ENCODE data around the gene BMERB1. TPM values are rescaled to one million over a fixed set of nuclear protein-coding genes. Genes with fewer than 3 reads are reported as not detected.
A peak's percentile ranks its signal among the peaks of the same experiment; 100 is the strongest.

Gene BMERB1
- total and polyA plus RNA-seq, 2 experiments from 2014 or later, result 17.3 to 28.1 TPM

GRCh38 chr16:15532825-15533224 is 98.4 kb downstream of the BMERB1 start (continued):
- TF ChIP-seq ZNF462 (CRISPR knock-in tag; IDR thresholded peaks at IDR 0.05), result no peak
- TF ChIP-seq ZNF114 (CRISPR knock-in tag; IDR thresholded peaks at IDR 0.05), result no peak
- no peak for TF ChIP-seq EZH2 (IDR thresholded peaks at IDR 0.05; ENCODE audit: low read depth, unreplicated experiment)
- no peak for TF ChIP-seq JUNB (IDR thresholded peaks at IDR 0.05; ENCODE audit: unreplicated experiment)
- TF ChIP-seq CREB1 (CRISPR knock-in tag; IDR thresholded peaks at IDR 0.05; ENCODE audit: low read depth), result no peak
- TF ChIP-seq NANOG (IDR thresholded peaks at IDR 0.05; ENCODE audit: borderline replicate concordance), result no peak
- TF ChIP-seq POLR2AphosphoS5 (IDR thresholded peaks at IDR 0.05; ENCODE audit: low read depth), result no peak
- TF ChIP-seq ETS1 (IDR thresholded peaks at IDR 0.05), result no peak

DNA sequence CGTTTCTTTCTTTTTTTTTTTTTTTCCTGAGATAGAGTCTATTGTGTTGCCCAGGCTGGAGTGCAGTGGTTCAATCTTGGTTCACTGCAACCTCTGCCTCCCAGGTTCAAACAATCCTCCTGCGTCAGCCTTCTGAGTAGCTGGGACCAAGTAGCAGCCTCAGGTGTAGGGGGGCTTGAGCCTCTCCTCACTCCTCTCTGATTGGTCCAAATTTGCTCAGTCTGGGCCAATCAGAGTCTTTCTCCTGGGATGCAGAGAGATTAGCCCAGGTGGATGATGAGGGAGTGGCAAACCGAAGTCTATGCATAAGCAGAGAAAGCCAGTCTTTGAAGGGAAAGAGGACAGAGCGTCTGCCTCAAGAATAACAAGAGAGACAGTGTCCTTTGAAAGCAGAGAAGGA is 99.0 kb downstream of the BMERB1 start:
- Mint-ChIP-seq H3K4me3 (no peak overlapping the region), H3K36me3 (ENCODE audit: low read depth) (no peaks in the 10 kb centered on the region), H3K9me3 (no peaks in the 10 kb centered on the region; the same call in 2 of the 3 replicates), H3K4me1 (no peaks in the 10 kb centered on the region), H3K27ac (no peak overlapping the region), H3K27me3 (ENCODE audit: insufficient read depth, low read depth, poor library complexity) (no peaks in the 10 kb centered on the region)
- no peaks in the 10 kb centered on the region for H3K4me1 ChIP-seq (ENCODE audit: insufficient read depth)
- H2AFZ ChIP-seq, result no peak overlapping the region
- no peak overlapping the region for H3K4me3 ChIP-seq
- H3K36me3 ChIP-seq (ENCODE audit: insufficient read depth), result no peaks in the 10 kb centered on the region; the same call in 1 of the 2 replicates
- H3F3A ChIP-seq (replicated peaks; ENCODE audit: low read depth), result no peaks in the 10 kb centered on the region
- H3K9me2 ChIP-seq (ENCODE audit: insufficient read depth), result no peaks in the 10 kb centered on the region
- DNase-seq (ENCODE audit: low spot score) (peak; percentile 38), ATAC-seq (peak; percentile 93)
- no peaks in the 10 kb centered on the region for H3K79me2 ChIP-seq (replicated peaks; ENCODE audit: insufficient read depth)
- no peaks in the 10 kb centered on the region for H4K20me1 ChIP-seq (replicated peaks; ENCODE audit: insufficient read depth)
- no peak overlapping the region for H3K27ac ChIP-seq (ENCODE audit: low read depth)
- no peaks in the 10 kb centered on the region for H3K27me3 ChIP-seq (ENCODE audit: insufficient read depth)
- H3K4me2 ChIP-seq, result no peak overlapping the region
- TF ChIP-seq ZNF331 (CRISPR knock-in tag; IDR thresholded peaks at IDR 0.05; ENCODE audit: low read depth) (no peak), JUNB (IDR thresholded peaks at IDR 0.05; ENCODE audit: unreplicated experiment) (no peak), CTCF (conservative IDR thresholded peaks at IDR 0.05; ENCODE audit: low read depth in 2 of 2) (no peak), ZNF114 (CRISPR knock-in tag; IDR thresholded peaks at IDR 0.05) (no peak), NANOG (IDR thresholded peaks at IDR 0.05; ENCODE audit: borderline replicate concordance) (no peak), ETS1 (IDR thresholded peaks at IDR 0.05) (no peak)
- TF ChIP-seq, protein P1, sequence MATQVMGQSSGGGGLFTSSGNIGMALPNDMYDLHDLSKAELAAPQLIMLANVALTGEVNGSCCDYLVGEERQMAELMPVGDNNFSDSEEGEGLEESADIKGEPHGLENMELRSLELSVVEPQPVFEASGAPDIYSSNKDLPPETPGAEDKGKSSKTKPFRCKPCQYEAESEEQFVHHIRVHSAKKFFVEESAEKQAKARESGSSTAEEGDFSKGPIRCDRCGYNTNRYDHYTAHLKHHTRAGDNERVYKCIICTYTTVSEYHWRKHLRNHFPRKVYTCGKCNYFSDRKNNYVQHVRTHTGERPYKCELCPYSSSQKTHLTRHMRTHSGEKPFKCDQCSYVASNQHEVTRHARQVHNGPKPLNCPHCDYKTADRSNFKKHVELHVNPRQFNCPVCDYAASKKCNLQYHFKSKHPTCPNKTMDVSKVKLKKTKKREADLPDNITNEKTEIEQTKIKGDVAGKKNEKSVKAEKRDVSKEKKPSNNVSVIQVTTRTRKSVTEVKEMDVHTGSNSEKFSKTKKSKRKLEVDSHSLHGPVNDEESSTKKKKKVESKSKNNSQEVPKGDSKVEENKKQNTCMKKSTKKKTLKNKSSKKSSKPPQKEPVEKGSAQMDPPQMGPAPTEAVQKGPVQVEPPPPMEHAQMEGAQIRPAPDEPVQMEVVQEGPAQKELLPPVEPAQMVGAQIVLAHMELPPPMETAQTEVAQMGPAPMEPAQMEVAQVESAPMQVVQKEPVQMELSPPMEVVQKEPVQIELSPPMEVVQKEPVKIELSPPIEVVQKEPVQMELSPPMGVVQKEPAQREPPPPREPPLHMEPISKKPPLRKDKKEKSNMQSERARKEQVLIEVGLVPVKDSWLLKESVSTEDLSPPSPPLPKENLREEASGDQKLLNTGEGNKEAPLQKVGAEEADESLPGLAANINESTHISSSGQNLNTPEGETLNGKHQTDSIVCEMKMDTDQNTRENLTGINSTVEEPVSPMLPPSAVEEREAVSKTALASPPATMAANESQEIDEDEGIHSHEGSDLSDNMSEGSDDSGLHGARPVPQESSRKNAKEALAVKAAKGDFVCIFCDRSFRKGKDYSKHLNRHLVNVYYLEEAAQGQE (IDR thresholded peaks at IDR 0.05; ENCODE audit: unreplicated experiment), result no peak
